Uterus (tissue), 2 donors: ENCODE data around the gene NLGN1.

Experiments used
- CTCF ChIP-seq, 4 experiments: fragments of 200-600 bp in 2 of 4; fragments of 450-650 bp in 2 of 4; sonication (generic) in 2 of 4; IDR thresholded peaks; one replicate each; pipeline ENCODE4 v1.5.1; 2016 to 2019; ENCODE audit warnings: antibody characterized with exemption in 4 of 4, mild to moderate bottlenecking in 2 of 4, moderate library complexity in 1 of 4
- POLR2A ChIP-seq, 2 donors: fragments of 450-650 bp; IDR thresholded peaks; one replicate each; pipeline ENCODE4 v1.6.1; 2016; ENCODE audit warnings: antibody characterized with exemption in 2 of 2, mild to moderate bottlenecking in 1 of 2, moderate library complexity in 1 of 2

- no peak for TF ChIP-seq CTCF (IDR thresholded peaks at IDR 0.05)
- no peak for TF ChIP-seq POLR2A (IDR thresholded peaks at IDR 0.05)
These were observed 13.3 kb downstream of the NLGN1 start for GRCh38 chr3:173410849-173411248.
